Prostate gland (tissue), 2 donors: ENCODE data around the gene CELF4.

Experiments used
- POLR2A ChIP-seq: fragments of 450-650 bp; IDR thresholded peaks from one replicate; pipeline ENCODE4 v1.6.1; 2016; ENCODE audit warnings: antibody characterized with exemption, mild to moderate bottlenecking
- POLR2AphosphoS5 ChIP-seq: sonication (generic); formaldehyde crosslinking; IDR thresholded peaks from one replicate; pipeline ENCODE4 v1.6.1; 2017; ENCODE audit warnings: antibody characterized with exemption
- TF ChIP-seq, protein P1 (sequence below), 4 experiments: fragments of 200-600 bp in 2 of 4; fragments of 450-650 bp in 2 of 4; sonication (generic) in 2 of 4; IDR thresholded peaks; 1 replicate in 3 of 4; 2 replicates in 1 of 4; pipeline ENCODE4 v1.5.1; 2016 to 2019; ENCODE audit warnings: antibody characterized with exemption in 4 of 4, mild to moderate bottlenecking in 2 of 4, moderate library complexity in 2 of 4

DNA sequence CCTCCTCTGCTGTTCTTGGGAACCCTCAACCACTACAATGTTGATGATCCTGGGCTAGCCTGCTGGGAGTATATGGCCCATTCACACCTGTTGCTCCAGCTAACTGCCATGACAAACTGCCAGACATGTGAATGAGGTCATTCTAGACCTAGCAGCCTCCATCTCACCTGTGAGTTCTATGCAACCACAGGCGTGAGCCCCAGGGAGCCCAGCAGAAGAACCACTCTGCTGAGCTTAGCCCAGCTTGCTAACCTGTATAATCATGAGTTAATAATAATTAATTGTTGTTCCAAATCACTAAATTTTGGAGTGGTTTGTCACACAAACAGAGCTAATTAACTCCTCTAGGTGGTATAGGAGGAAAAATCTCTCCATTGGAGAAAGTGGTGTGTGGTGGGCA, 24.7 kb upstream of the CELF4 start:
- no peak for TF ChIP-seq POLR2A
- TF ChIP-seq, protein P1, sequence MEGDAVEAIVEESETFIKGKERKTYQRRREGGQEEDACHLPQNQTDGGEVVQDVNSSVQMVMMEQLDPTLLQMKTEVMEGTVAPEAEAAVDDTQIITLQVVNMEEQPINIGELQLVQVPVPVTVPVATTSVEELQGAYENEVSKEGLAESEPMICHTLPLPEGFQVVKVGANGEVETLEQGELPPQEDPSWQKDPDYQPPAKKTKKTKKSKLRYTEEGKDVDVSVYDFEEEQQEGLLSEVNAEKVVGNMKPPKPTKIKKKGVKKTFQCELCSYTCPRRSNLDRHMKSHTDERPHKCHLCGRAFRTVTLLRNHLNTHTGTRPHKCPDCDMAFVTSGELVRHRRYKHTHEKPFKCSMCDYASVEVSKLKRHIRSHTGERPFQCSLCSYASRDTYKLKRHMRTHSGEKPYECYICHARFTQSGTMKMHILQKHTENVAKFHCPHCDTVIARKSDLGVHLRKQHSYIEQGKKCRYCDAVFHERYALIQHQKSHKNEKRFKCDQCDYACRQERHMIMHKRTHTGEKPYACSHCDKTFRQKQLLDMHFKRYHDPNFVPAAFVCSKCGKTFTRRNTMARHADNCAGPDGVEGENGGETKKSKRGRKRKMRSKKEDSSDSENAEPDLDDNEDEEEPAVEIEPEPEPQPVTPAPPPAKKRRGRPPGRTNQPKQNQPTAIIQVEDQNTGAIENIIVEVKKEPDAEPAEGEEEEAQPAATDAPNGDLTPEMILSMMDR (IDR thresholded peaks at IDR 0.05) = no peak
- no peak for TF ChIP-seq POLR2AphosphoS5
